Memory B cell (primary cell): ENCODE results near the gene BTBD2.

Experiments
- ATAC-seq: fragments of 150-1000 bp; cut with Tn5 transposase; 2 replicates; pipeline ENCODE4 v1.10.0; 2021; ENCODE audit warnings: low read depth, mild to moderate bottlenecking, moderate library complexity
- DNase-seq, 2 donors: peaks; one replicate each; pipeline ENCODE4 v3.0.0; 2022; ENCODE audit warnings: low spot score in 2 of 2
- H3K27ac Mint-ChIP-seq: one replicate; pipeline ENCODE4 v1.8.0; 2022; ENCODE audit warnings: mild to moderate bottlenecking, moderate library complexity, mixed read lengths
- H3K27me3 Mint-ChIP-seq: one replicate; pipeline ENCODE4 v1.8.0; 2022; ENCODE audit warnings: mixed read lengths
- H3K36me3 Mint-ChIP-seq: one replicate; pipeline ENCODE4 v1.8.0; 2022; ENCODE audit warnings: mild to moderate bottlenecking, mixed read lengths
- H3K4me1 Mint-ChIP-seq: one replicate; pipeline ENCODE4 v1.8.0; 2022; ENCODE audit warnings: mixed read lengths
- H3K4me3 Mint-ChIP-seq: one replicate; pipeline ENCODE4 v1.8.0; 2022; ENCODE audit warnings: mild to moderate bottlenecking, moderate library complexity, mixed read lengths
- H3K9me3 Mint-ChIP-seq: one replicate; pipeline ENCODE4 v1.8.0; 2022; ENCODE audit warnings: mixed read lengths

Gene BTBD2

DNA sequence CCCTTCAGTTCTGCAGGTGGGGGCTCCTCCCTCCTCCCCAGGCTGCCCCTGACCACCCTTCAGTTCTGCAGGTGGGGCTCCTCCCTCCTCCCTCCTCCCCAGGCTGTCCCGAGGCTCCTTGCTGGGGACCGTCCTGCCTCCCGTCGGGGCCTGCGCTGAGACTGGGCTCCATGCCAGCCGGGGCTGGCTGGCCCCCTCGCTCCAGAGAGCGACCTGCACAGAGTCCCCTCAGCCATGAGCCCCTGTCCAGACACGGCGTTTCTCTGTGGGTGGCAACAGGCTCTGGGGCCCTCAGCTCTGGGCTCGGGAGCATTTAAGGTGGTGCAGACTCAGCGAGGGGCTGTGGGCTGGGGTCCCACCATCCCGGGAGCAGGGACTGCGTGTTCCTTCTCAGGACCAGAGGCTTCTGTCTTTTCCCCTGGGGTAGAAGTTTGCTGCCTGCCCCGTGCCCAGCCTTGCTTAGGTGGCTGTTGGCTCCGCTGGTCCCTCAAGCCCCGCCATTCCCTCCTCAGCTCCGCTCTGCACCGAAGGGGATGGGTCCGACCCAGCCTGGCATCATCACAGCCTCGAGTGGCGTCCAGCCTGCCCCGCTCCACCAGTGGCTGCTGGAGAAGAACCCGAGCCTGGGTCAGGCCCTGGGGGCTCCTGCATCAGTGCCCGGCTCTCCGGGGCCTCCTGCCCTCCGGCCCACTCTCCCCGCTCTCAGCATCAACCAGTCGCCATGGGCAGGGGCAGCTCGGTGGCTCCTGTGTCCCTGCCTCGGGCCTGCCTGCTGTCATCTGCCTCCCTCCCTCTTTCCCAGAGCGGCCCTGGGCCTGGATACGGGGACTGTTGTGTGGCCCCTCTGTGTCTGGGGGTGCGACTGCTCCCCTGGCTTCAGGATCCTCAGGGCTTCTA, 47.0 kb downstream of the BTBD2 start:
- Mint-ChIP-seq H3K27ac (no peak overlapping the region), H3K4me1 (peaks cover 11% of the 10 kb centered on the region), H3K27me3 (no peaks in the 10 kb centered on the region), H3K36me3 (peaks cover 8% of the 10 kb centered on the region), H3K4me3 (no peak overlapping the region), H3K9me3 (no peaks in the 10 kb centered on the region)
- DNase-seq (no peak), ATAC-seq (no peak)

GRCh38 chr19:1967087-1967608, 48.4 kb downstream of the BTBD2 start:
- no peaks in the 10 kb centered on the region for H3K9me3 Mint-ChIP-seq
- H3K27me3 Mint-ChIP-seq, result no peaks in the 10 kb centered on the region
- DNase-seq (no peak), ATAC-seq (no peak)
- H3K27ac Mint-ChIP-seq, result no peak overlapping the region
- peaks cover 6% of the 10 kb centered on the region for H3K4me1 Mint-ChIP-seq
- peaks cover 6% of the 10 kb centered on the region for H3K36me3 Mint-ChIP-seq
- H3K4me3 Mint-ChIP-seq, result no peak overlapping the region

GRCh38 chr19:1962674-1963073, 52.8 kb downstream of the BTBD2 start:
- H3K36me3 Mint-ChIP-seq, result peaks cover 3% of the 10 kb centered on the region
- H3K27ac Mint-ChIP-seq, result no peak overlapping the region
- ATAC-seq (no peak), DNase-seq (no peak)
- H3K9me3 Mint-ChIP-seq, result no peaks in the 10 kb centered on the region
- no peak overlapping the region for H3K4me3 Mint-ChIP-seq
- H3K4me1 Mint-ChIP-seq, result peaks cover 24% of the 10 kb centered on the region
- no peaks in the 10 kb centered on the region for H3K27me3 Mint-ChIP-seq

DNA sequence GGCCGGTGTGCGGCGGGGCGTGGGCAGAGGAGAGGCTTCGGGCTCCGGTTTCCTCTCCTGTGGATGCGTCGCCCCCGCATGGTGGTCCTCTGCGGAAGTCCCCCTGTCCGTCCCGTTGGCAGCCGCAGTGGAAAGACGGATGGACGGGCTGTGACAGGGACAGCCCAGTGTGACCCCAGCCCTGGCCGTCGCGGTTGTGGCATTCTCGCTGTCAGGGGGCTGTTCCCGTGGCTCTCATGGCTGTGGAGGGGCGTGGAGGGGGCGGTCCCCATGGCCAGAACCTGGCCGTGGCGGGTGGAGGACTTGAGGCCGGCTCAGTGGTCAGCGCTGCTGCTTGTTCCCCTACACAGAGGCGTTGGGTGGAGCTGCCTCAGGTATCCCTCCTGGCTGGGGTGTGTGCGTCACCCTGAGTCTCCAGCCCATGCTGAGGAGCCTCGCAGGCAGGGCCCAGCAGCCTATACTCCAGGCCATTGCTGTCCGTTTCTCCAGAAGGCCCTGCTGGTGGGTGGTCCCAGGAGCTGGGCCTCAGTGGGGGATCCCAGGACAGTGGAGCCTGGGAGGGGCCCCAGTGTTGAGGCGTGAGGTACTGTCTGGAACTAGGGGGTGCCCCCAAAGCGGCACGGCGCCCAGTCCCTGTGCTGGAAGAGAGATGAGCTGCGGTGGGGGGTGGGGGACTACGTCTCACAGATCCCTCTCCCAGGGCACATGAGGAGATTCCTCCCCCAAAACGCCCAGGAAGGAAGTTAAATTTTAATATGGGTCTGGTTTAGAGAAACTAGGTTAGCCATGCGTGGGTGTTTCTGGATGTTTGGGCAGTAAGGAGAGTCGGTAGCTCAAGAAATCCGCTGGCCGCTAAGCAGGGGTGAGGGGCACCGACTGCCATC, 54.3 kb downstream of the BTBD2 start:
- Mint-ChIP-seq H3K4me1 (peaks cover 24% of the 10 kb centered on the region), H3K36me3 (peaks cover 3% of the 10 kb centered on the region), H3K27me3 (no peaks in the 10 kb centered on the region), H3K4me3 (peak overlapping the region; percentile 24), H3K9me3 (no peaks in the 10 kb centered on the region), H3K27ac (peak overlapping the region; percentile 46)
- DNase-seq (no peak), ATAC-seq (peak; percentile 21)

DNA sequence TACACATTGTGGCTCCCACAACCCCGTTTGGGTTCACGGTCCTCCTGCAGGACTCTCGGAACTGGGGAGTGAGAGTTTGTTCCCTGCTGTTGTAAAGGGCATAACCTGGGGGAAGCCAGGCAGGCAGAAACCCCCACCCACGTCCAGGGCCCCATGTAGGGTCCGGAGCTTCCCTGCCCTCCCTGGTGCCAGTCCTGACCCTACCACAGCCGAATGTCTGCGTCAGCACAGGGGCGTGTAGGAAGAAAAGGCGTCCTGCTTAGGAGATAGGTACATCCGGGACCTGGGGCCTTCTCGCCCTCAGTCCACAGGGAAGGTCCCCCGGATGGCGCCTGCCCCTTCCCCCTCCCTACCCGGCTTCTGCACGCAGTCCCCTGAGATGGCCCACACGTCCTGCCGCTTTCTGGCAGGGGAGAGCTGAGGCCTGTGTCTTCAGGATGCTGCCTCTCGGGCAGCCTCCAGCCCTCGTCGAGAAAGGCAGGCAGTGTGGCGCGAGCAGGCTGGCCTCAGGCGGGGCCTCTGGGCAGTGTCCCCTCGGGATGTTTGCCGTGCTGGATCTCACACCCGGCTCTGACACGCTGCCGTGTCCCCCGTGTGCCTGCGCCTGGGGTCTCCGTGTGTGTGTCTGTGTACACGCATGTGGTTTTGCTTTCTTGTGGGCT, 55.5 kb downstream of the BTBD2 start:
- DNase-seq (no peak), ATAC-seq (no peak)
- Mint-ChIP-seq H3K4me3 (no peak overlapping the region), H3K9me3 (no peaks in the 10 kb centered on the region), H3K36me3 (no peaks in the 10 kb centered on the region), H3K27me3 (no peaks in the 10 kb centered on the region), H3K4me1 (peaks cover 21% of the 10 kb centered on the region), H3K27ac (no peak overlapping the region)

DNA sequence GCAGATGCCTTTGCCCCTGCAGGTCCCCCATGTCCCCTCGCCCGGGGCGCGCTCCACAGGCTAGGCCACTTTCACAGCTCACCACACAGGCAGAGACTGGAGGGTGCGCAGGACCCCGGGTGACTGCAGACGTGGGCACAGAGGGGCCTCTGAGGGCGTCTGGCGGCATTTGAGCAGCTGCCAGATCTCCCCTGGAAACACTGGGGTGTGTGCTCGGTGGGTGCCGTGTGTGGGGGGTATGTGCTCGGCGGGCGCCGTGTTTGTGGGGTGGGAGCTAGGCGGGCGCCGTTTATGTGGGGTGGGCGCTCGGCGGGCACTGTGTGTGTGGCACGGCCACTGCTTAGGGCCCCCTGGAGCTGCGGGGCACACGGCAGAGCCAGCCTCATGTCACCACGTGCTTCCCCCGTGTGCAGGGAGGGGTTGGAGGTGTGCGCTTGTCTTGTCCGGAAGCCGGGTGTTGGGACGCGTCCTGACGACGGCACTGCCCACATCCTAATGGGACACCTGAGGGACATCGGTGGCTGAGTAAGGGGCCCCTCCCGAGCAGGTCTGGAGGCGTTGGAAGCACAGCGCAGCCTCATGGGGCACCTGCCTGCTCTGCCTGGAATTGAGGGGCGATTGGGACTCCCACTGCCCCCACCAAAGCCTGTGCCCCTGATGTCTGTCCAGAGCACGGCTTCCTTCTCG, 57.8 kb downstream of the BTBD2 start:
- ATAC-seq (no peak), DNase-seq (no peak)
- Mint-ChIP-seq H3K9me3 (no peaks in the 10 kb centered on the region), H3K4me1 (peaks cover 21% of the 10 kb centered on the region), H3K27ac (no peak overlapping the region), H3K36me3 (no peaks in the 10 kb centered on the region), H3K4me3 (no peak overlapping the region), H3K27me3 (no peaks in the 10 kb centered on the region)

DNA sequence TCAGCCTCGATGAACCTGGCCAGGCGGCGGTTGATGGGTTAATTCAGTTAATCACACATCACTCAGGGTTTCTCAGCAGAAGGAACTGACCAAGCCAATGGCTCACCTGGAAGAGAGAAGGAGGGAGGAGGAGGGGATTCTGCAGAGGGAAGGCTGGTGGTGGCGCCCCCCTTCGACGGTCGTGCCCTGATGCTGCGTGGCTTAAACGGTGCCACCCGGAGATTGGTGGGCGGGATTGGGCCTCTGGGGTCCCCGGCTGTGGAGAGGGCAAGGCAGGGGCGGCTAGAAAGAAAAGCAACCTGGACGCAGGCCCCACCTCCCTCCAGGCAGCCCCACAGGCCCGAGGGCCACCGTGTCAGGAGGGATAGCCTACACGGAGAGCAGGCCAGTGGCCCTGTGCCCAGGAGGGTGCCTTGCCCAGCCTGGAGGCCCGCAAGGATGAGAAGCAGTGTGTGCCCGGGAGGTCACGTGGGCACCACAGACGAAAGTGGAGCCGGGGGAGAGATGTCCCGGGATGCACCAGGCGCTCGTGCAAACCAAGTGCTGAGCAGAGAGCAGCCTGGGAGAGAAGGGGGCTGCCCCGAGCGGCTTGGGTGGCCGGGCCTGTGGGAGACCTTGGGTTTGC, 58.5 kb downstream of the BTBD2 start:
- no peaks in the 10 kb centered on the region for H3K36me3 Mint-ChIP-seq

GRCh38 chr19:1956122-1956494, 59.4 kb downstream of the BTBD2 start:
- ATAC-seq (no peak), DNase-seq (no peak)
- H3K27ac Mint-ChIP-seq, result peak overlapping the region; percentile 24
- peaks cover 15% of the 10 kb centered on the region for H3K4me1 Mint-ChIP-seq
- H3K4me3 Mint-ChIP-seq, result no peak overlapping the region
- H3K36me3 Mint-ChIP-seq, result no peaks in the 10 kb centered on the region
- H3K9me3 Mint-ChIP-seq, result no peaks in the 10 kb centered on the region
- H3K27me3 Mint-ChIP-seq, result no peaks in the 10 kb centered on the region

More for the DNA sequence above, 58.5 kb downstream of the BTBD2 start:
- H3K9me3 Mint-ChIP-seq, result no peaks in the 10 kb centered on the region
- ATAC-seq (no peak), DNase-seq (no peak)
- peaks cover 22% of the 10 kb centered on the region for H3K4me1 Mint-ChIP-seq
- H3K27ac Mint-ChIP-seq, result no peak overlapping the region
- H3K27me3 Mint-ChIP-seq, result no peaks in the 10 kb centered on the region
- no peak overlapping the region for H3K4me3 Mint-ChIP-seq

DNA sequence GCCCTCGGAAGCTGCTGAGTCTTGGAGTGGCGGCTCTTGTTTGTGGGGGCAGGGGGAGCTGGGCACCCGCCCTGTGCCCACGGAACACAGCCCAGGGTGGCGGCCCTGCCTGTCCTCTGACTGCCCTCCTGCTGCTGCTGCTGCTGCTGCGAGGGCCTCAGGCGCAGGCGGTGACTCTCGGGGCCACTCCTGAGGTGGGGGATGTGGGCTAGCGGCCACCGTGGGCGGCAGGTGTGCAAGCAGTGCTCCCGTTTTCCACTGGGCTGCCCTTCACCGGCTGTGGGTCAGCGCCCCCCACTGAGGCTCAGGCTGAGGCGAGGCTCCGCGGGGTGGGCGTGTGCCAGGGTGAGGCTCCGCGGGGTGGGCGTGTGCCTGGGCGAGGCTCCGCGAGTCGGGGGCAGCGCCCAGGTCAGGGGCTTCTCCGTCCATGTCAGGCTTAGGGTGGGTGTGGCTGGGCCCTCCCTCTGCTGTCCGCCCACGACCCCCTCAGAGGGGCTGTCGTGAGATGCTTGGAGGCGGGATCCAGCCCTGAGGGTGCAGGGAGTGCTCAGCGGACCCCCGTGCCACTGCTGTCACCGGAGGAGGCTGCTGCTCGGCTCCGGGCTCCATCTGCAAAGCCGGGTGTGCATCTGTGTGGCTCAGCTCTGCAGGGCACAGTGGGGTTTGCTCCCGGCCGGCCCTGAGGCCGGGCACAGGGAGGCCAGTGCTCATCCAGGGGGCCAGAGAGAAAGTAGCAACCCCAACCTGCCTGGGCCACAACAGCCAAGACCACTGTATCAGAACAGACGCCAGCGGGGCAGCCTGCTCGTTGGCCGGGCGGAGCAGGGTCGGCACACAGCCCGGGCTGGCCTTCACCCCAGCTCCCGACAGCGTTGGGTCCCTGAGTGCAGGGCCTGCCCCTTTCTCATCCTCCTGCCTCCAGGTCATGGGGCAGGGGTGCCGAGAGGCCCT, 60.1 kb downstream of the BTBD2 start:
- H3K4me1 Mint-ChIP-seq, result peaks cover 8% of the 10 kb centered on the region
- no peaks in the 10 kb centered on the region for H3K36me3 Mint-ChIP-seq
- no peak overlapping the region for H3K4me3 Mint-ChIP-seq
- no peaks in the 10 kb centered on the region for H3K9me3 Mint-ChIP-seq
- DNase-seq (no peak), ATAC-seq (no peak)
- no peaks in the 10 kb centered on the region for H3K27me3 Mint-ChIP-seq
- H3K27ac Mint-ChIP-seq, result peak overlapping the region; percentile 24

DNA sequence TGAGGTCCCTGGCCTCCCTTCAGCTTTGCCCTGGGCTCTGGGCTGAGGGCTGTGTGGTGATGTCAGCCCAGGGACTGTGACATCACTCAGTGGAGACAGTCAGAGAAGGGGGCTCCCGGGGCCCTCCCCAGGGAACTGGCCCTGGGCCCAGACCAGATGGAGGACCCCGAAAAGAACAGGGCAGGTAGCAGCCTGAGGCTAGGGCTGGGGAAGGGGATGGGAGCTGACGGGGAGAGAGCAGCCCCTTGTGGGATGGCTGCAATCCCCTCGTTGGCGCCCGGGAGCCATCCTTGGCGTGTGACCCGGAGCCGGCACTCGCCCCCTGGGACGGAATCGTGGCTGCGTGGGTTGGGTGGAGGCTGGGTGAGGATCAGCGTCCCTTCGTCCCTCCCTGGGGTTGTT, 61.0 kb downstream of the BTBD2 start:
- H3K9me3 Mint-ChIP-seq, result no peaks in the 10 kb centered on the region
- H3K27me3 Mint-ChIP-seq, result no peaks in the 10 kb centered on the region
- H3K27ac Mint-ChIP-seq, result no peak overlapping the region
- ATAC-seq, result no peak
- H3K36me3 Mint-ChIP-seq, result no peaks in the 10 kb centered on the region
- peaks cover 5% of the 10 kb centered on the region for H3K4me1 Mint-ChIP-seq
- H3K4me3 Mint-ChIP-seq, result no peak overlapping the region
- no peak for DNase-seq

DNA sequence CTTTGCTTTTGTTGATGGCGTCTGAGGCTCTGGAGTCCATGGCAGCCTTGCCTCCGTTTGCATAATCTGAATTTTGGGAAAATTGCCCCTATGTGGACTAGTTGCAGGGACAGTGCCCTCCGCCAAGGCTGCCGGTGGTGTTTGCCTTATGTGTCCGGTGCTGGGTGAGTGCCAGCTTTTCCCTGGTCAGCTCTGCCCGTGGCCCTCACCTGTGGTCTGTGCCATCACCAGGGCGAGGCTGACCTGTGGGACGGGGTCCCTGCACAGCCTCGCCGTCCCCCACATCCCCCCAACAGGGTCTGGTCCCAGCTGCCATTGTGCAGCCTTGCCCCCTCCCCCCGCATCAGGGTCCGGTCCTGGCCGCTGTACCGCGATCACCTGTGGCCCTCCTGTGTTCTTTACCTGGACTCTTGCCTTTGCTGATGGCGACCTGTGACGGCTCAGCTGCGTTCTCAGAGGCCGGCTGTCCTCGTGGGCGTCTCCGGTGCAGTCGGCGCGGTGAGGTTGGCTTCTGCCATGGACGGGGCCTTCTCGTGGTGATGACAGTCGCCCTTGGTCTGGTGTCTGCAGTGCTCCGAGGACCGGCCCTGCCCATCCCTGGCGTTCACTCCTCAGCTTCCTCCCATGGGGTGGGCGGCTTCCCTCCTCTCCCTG, 61.9 kb downstream of the BTBD2 start:
- no peak overlapping the region for H3K27ac Mint-ChIP-seq
- ATAC-seq (no peak), DNase-seq (no peak)

GRCh38 chr19:1953037-1953436, 62.5 kb downstream of the BTBD2 start:
- Mint-ChIP-seq H3K27ac (no peak overlapping the region), H3K27me3 (no peaks in the 10 kb centered on the region), H3K4me3 (no peak overlapping the region), H3K36me3 (no peaks in the 10 kb centered on the region), H3K4me1 (peaks cover 12% of the 10 kb centered on the region), H3K9me3 (no peaks in the 10 kb centered on the region)
- DNase-seq (no peak), ATAC-seq (no peak)

More for the DNA sequence above, 61.9 kb downstream of the BTBD2 start:
- Mint-ChIP-seq H3K4me3 (no peak overlapping the region), H3K9me3 (no peaks in the 10 kb centered on the region), H3K36me3 (no peaks in the 10 kb centered on the region), H3K4me1 (peaks cover 10% of the 10 kb centered on the region), H3K27me3 (no peaks in the 10 kb centered on the region)
